Measurements from ENCODE around the gene XXYLT1.
"Not testable (repeated sequence)": the region's sequence is repeated elsewhere in the genome, so short reads cannot be mapped to it uniquely, and the experiment has no call there.

The XXYLT1 gene

GRCh38 chr3:195042743-195043606 lies 228.0 kb downstream of the XXYLT1 start:
- no peak for DNase-seq (ENCODE audit: low read depth)

- DNase-seq (ENCODE audit: low read depth), result no peak
Measured at GRCh38 chr3:195041871-195042742, 228.9 kb downstream of the XXYLT1 start.

DNA sequence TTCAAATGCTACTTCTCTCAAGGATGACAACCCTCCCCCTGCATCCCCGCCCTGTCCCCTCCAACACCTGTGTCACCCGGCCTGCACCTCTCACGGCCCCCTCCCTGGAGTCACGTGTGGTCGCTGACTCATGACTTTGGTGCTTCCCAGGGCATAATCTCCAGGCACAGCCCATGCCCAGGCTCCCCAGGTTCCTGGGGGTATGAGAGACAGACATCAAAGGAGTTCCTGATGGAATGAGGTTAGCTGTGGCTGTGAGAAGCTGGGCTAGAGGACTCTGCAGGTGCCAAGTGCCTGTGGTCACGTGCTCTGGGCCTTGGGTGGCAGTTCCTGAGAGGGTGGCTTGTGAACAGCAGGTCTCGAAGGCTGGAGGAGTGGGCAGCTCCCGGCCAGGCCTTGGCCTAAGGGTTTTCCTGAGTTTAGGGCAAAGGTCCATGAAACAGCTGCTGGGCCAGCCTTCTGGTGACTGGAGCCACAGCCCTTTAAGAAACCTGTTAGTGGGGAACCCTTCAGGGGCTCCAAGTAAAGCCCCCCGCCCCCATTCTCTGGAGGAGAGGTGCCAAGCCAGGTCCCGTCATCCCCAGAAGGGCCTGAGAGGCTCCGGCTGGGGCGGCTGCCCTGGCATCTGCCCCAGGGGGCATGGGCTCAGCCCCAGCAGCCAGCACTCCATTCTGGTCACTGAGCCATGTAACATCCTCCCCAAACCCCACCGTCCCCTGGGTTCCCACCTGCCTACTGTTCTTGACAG lies 230.0 kb downstream of the XXYLT1 start:
- DNase-seq (ENCODE audit: low read depth), result no peak

- no peak for DNase-seq (ENCODE audit: low read depth)
Measured at GRCh38 chr3:195040094-195040493, 230.9 kb downstream of the XXYLT1 start.

GRCh38 chr3:195039180-195039843 lies 231.6 kb downstream of the XXYLT1 start:
- no peak for DNase-seq (ENCODE audit: low read depth)

GRCh38 chr3:195038161-195038560 lies 232.8 kb downstream of the XXYLT1 start:
- DNase-seq (ENCODE audit: low read depth), result no peak

DNA sequence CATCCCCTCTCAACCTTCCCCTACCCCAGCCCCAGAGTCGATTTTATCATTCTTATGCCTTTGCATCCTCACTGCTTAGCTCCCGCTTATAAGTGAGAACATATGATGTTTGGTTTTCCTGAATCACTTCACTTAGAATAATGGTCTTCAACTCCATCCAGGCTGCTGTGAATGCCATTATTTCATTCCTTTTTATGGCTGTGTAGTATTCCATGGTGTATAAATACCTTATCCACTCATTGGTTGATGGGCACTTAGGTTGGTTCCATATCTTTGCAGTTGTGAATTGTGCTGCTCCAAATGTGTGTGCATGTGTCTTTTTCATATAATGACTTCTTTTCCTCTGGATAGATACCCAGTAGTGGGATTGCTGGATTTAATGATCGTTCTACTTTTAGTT lies 233.4 kb downstream of the XXYLT1 start:
- DNase-seq (ENCODE audit: low read depth), result not testable (repeated sequence)

- no peak for DNase-seq (ENCODE audit: low read depth)
Measured at GRCh38 chr3:195036974-195037373, 234.0 kb downstream of the XXYLT1 start.

DNA sequence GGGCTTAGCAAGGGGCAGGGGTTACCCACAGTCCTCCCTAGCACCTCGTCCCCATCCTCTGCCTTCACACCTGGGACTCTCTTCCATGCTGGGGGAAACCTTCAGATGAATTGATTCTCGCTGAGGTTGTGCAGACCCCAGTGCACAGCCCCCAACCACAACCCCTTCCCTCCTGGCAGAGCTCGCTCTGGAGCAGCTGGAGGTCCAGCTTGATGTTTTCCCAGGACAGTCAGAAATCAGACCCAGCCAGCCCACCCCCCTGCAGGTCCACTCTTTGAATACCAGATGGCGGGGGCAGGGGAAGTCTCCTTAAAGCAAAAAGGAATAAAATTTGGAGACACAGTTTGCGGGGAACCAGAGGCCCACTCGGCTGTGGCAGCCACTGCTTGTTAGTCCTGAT lies 234.4 kb downstream of the XXYLT1 start:
- no peak for DNase-seq (ENCODE audit: low read depth)

DNA sequence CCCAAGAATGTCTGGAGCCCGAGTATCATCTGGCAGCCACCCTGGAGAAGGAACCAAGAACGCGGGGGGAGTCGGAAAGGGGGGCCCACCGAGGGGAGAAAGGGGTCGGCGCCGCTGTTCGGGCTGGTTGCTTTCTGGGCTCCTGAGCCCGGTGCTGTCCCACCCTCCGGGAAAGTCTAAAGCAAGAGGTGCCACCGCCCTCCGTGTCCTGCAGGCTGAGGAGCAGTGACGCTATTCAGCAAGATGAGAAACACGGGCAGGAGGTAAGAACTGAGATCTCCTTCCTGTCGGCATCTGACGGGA lies 234.8 kb downstream of the XXYLT1 start:
- no peak for DNase-seq (ENCODE audit: low read depth)

DNA sequence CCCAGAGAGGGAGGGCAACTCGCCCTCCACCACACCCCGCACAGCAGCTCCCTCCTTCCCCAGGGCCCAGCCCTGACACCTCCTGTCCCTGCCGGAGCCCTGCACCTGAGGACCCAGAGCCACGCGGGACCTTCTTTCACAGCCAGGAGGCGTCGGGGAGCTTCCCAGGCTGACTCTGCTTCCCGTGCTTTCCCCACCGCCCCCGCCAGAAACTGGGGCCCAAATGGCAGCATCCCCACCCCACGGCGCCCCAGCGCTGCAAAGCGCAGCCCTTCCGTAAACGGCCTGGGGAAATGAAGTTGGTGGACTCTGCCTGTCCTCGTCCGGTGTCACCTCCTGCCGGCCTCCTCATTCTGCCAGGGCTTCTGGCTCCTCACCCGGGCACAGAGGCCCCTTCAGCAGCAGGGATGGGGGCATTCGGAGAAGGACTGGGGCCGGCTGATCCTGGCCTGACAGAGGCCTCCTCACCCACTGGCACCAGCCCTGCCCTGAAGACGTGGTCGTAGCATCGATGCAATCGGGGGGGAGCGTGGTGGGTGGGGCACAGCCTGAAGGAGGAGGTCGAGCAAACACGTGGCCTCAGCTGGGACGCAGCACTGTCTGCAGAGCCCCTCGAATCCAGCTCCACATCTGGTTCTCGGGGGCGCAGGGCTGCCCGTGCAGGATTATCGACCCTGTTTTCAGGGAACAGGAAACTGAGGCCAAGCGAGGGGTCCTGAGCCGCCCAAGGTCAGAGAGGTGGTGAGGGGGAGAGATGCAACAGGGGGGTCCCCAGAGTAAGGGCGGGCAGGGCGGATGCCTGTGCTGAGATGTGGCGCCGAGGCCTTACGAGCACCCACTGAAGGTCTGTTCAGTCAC lies 235.4 kb downstream of the XXYLT1 start:
- DNase-seq (ENCODE audit: low read depth), result no peak

GRCh38 chr3:195034541-195034940 lies 236.4 kb downstream of the XXYLT1 start:
- no peak for DNase-seq (ENCODE audit: low read depth)

- DNase-seq (ENCODE audit: low read depth), result no peak
Measured at GRCh38 chr3:195034101-195034500, 236.9 kb downstream of the XXYLT1 start.

DNA sequence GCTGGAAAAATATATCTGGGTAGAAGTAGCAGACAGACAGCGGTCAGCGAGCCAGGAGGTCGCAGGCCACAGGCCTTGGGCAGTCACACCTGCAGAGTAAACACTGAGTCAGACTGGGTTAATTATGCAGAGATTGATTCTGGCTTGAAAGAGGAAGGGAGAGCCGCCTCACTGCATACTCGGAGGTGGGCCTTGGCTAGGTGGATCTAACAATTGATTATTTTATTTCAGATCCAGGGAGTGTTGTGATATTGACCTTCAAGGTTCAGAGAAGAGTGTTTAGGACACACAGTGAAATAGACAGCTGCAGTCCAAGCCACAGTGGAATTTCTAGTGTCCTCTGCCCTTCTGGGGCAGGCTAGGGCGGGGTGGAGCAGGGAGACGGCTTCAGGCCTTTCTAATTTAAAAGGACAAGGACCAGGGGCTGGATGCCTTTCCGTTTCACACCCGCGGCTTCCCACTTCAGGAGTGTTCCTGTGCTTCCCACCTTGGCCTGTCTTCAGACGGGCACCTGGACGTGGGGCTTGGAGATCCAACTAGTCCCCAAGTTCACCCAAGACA lies 237.3 kb downstream of the XXYLT1 start:
- no peak for DNase-seq (ENCODE audit: low read depth)

DNA sequence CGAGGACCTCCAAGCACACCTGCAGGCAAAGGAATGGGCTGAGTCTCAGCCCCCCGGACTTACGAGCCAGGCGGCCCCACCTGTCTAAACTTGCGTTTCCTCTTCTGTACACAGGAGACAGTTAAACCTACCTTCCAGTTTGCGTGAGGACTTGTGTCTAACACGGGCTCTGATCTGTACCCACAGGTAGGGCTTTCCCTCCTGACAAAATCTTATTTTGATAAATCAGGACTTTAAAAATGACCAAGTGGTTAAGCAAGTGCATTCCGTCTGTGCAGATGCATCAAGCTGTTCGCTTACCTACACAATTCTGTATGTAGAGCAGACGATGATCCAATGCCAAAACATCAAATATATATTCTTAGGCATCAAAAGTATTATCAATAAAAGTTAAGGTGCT lies 238.0 kb downstream of the XXYLT1 start:
- no peak for DNase-seq (ENCODE audit: low read depth)

- no peak for DNase-seq (ENCODE audit: low read depth)
Measured at GRCh38 chr3:195032106-195032759, 238.7 kb downstream of the XXYLT1 start.

DNA sequence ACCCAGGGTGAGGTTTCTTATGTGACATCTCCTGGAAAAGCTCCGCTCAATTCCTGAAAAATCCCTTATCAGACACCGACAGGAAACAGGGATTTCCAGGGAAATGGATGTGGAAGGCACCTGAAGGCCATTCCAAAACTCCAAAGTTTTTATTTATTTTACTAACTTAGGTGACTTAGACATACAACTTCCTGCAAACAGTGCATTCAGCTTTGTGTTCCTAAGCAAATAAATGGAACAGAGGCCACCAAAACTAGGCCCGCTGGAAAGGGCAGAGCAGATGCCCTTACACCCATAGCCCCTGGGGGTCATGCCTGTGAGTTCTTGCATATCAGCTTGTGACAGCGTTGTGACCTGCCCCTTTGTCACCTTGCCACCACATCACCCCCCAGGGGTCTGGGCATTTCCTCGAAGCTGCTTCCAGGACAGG lies 239.4 kb downstream of the XXYLT1 start:
- DNase-seq (ENCODE audit: low read depth), result no peak

GRCh38 chr3:195030791-195031321 lies 240.1 kb downstream of the XXYLT1 start:
- DNase-seq (ENCODE audit: low read depth), result no peak

DNA sequence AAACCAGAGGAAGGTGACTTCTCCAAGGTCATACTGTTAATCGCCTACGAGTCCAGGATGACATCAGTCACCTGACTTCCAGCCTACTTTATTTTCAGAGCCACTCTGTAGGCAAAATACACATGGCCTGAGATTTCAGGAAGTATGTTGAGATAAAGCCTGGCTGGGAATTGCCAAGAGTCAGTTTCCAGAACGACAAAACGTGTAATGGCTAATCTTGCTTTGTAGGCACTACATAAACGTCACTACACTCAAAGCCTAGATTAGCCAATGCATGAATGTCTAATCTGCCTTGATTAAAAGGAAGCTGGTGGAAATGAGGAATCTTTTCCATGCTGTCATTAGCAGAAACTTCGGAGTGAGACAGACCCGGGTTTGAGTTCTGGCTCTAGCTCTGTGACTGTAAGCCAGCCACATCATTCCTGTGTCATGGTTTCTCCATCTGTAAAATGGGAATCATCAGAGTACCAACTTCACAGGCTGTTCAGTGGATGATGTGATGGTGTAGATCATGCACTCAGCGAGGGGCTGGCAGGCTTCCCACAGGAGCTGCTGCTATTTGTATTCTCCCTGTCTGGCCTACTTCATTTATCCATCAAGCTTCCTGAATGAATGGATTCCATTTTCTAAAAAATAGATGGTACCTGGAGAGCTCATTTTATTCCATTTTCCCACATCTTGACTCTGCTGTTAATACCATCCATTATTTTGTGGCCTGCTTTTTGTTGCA lies 241.9 kb downstream of the XXYLT1 start:
- DNase-seq (ENCODE audit: low read depth), result no peak
